Esophagus squamous epithelium (tissue), 5 donors: ENCODE results near the gene KAT2B. TPM values are rescaled to one million over a fixed set of nuclear protein-coding genes. Genes with fewer than 3 reads are reported as not detected.

Source experiments
- DNase-seq: peaks from one replicate; lab custom pipeline; 2025; lab: John Stamatoyannopoulos, UW
- H3K27ac ChIP-seq, 4 donors: fragments of 200-600 bp; sonication (generic); one replicate each; pipeline ENCODE4 v1.5.1; 2016 to 2019; ENCODE audit warnings: mild to moderate bottlenecking in 1 of 4
- H3K27me3 ChIP-seq, 4 donors: fragments of 200-600 bp; sonication (generic); 1 replicate in 3 of 4; 2 replicates in 1 of 4; pipeline versions ENCODE4 v1.5.1 to v1.6.0; 2017 to 2021; ENCODE audit warnings: antibody characterized with exemption in 1 of 4
- H3K36me3 ChIP-seq, 3 donors: fragments of 200-600 bp; sonication (generic); one replicate each; pipeline ENCODE4 v1.5.1; 2016 to 2019
- H3K4me1 ChIP-seq, 3 donors: fragments of 200-600 bp; sonication (generic); one replicate each; pipeline ENCODE4 v1.5.1; 2017 to 2019
- H3K4me3 ChIP-seq, 4 donors: fragments of 200-600 bp; sonication (generic); 1 replicate in 3 of 4; 2 replicates in 1 of 4; pipeline ENCODE4 v1.5.1; 2016 to 2019; ENCODE audit warnings: mild to moderate bottlenecking in 2 of 4, moderate library complexity in 1 of 4
- H3K9me3 ChIP-seq, 3 donors: fragments of 200-600 bp; sonication (generic); one replicate each; pipeline ENCODE4 v1.5.1; 2016 to 2019
- CTCF ChIP-seq, 6 experiments: fragments of 450-650 bp in 4 of 6; fragments of 200-600 bp in 2 of 6; sonication (generic) in 2 of 6; IDR thresholded peaks; one replicate each; pipeline ENCODE4 v1.5.1; 2016 to 2019; ENCODE audit warnings: antibody characterized with exemption in 6 of 6, mild to moderate bottlenecking in 4 of 6, moderate library complexity in 4 of 6
- POLR2A ChIP-seq, 4 donors: fragments of 450-650 bp; IDR thresholded peaks; one replicate each; pipeline ENCODE4 v1.6.1; 2017; ENCODE audit warnings: antibody characterized with exemption in 4 of 4, mild to moderate bottlenecking in 4 of 4, moderate library complexity in 3 of 4
- WGBS, 2 donors: methylation state at CpG; one replicate each; pipeline ENCODE4 v1.1.5; 2018; 5-methylcytosine and 5-hydroxymethylcytosine counted together
- intact Hi-C: fragments of 100-400 bp; cut with DNase I; formaldehyde crosslinking; loops from one replicate; pipeline ENCODE4 v1.15.0; 2022
- total RNA-seq, 4 donors: library from RNA; depleted of rRNA; stranded (reverse); fragments of >200 nt; gene quantifications; one replicate each; pipeline ENCODE4 v1.1.0, GENCODE V29; 2016
- donor health status: DM: yes; HTN: yes; CAD: no.

Gene KAT2B
- total RNA-seq, 4 donors from 2014 or later: 20.0 to 27.1 (median 23.8) TPM

GRCh38 chr3:20104167-20104661, 64.0 kb downstream of the KAT2B start:
- DNase-seq: no peak
- H3K27me3 ChIP-seq: no peaks in the 10 kb centered on the region
- H3K4me3 ChIP-seq: no peak overlapping the region
- TF ChIP-seq CTCF (IDR thresholded peaks at IDR 0.05) (no peak), POLR2A (IDR thresholded peaks at IDR 0.05) (no peak)
- peaks cover 0 to 47% (median 0%) of the 10 kb centered on the region in 3 donors for H3K36me3 ChIP-seq
- no peak overlapping the region for H3K27ac ChIP-seq
- intact Hi-C loops: no loop called here
- H3K9me3 ChIP-seq: no peaks in the 10 kb centered on the region
- WGBS, 2 donors: 50 to 66% methylated on average over 5 of the region's 5 CpGs
- H3K4me1 ChIP-seq: no peaks in the 10 kb centered on the region

- 62 to 87% methylated on average over 7 of the region's 7 CpGs for WGBS, 2 donors
Measured at GRCh38 chr3:20105513-20106280, 65.5 kb downstream of the KAT2B start.

GRCh38 chr3:20107722-20108121, 67.5 kb downstream of the KAT2B start:
- Histone ChIP-seq H3K4me1 (no peaks in the 10 kb centered on the region), H3K36me3 (peaks cover 0 to 37% (median 6%) of the 10 kb centered on the region in 3 donors), H3K9me3 (no peaks in the 10 kb centered on the region), H3K27me3 (no peaks in the 10 kb centered on the region), H3K4me3 (no peak overlapping the region), H3K27ac (no peak overlapping the region)
- WGBS, 2 donors: 89 to 98% methylated on average over 5 of the region's 5 CpGs
- TF ChIP-seq POLR2A (IDR thresholded peaks at IDR 0.05) (no peak), CTCF (IDR thresholded peaks at IDR 0.05) (no peak)
- no peak for DNase-seq
- intact Hi-C loops: no loop called here

More at GRCh38 chr3:20105513-20106280, 65.5 kb downstream of the KAT2B start:
- peaks cover 0 to 35% (median 0%) of the 10 kb centered on the region in 3 donors for H3K36me3 ChIP-seq
- no peaks in the 10 kb centered on the region for H3K9me3 ChIP-seq
- no peak overlapping the region for H3K4me3 ChIP-seq
- TF ChIP-seq CTCF (IDR thresholded peaks at IDR 0.05): no peak
- TF ChIP-seq POLR2A (IDR thresholded peaks at IDR 0.05): no peak
- H3K4me1 ChIP-seq: no peaks in the 10 kb centered on the region
- H3K27ac ChIP-seq: no peak overlapping the region
- H3K27me3 ChIP-seq: no peaks in the 10 kb centered on the region
- intact Hi-C loops: no loop called here
- no peak for DNase-seq

GRCh38 chr3:20108869-20109268, 68.6 kb downstream of the KAT2B start:
- peaks cover 0 to 35% (median 6%) of the 10 kb centered on the region in 3 donors for H3K36me3 ChIP-seq

More at GRCh38 chr3:20108869-20109268, 68.6 kb downstream of the KAT2B start:
- intact Hi-C loops: no loop called here
- H3K4me1 ChIP-seq: no peaks in the 10 kb centered on the region
- H3K4me3 ChIP-seq: no peak overlapping the region
- no peaks in the 10 kb centered on the region for H3K9me3 ChIP-seq
- 57 to 68% methylated on average over 2 of the region's 2 CpGs for WGBS, 2 donors
- no peaks in the 10 kb centered on the region for H3K27me3 ChIP-seq
- TF ChIP-seq CTCF (IDR thresholded peaks at IDR 0.05) (no peak), POLR2A (IDR thresholded peaks at IDR 0.05) (no peak)
- DNase-seq: no peak
- no peak overlapping the region for H3K27ac ChIP-seq
